Fibroblast of skin of left biceps (primary cell): ENCODE results near the gene GPR143.
"Not testable (repeated sequence)": the region's sequence is repeated elsewhere in the genome, so short reads cannot be mapped to it uniquely, and the experiment has no call there.

Source experiments
- DNase-seq, 2 experiments: peaks; one replicate each; pipeline ENCODE4 v3.0.0-alpha.2; 2013; ENCODE audit warnings: low read depth in 2 of 2

GPR143 gene

GRCh38 chrX:9765737-9766097 is at the start of gene GPR143:
Gene GPR143, minus strand, starts transcription at chrX:9765847. Its CDS starts 30 bp downstream, at chrX:9765817.
- no peak for DNase-seq

- DNase-seq: not testable (repeated sequence)
Measured at GRCh38 chrX:9811086-9811485, 45.4 kb upstream of the GPR143 start.

GRCh38 chrX:9809876-9810275 is 44.2 kb upstream of the GPR143 start:
- not testable (repeated sequence) for DNase-seq

GRCh38 chrX:9807355-9808182 is 41.9 kb upstream of the GPR143 start:
- no peak for DNase-seq

- DNase-seq: no peak
Measured at GRCh38 chrX:9805956-9806355, 40.3 kb upstream of the GPR143 start.

- DNase-seq: no peak
Measured at GRCh38 chrX:9804444-9804843, 38.8 kb upstream of the GPR143 start.

GRCh38 chrX:9802737-9803136 is 37.1 kb upstream of the GPR143 start:
- no peak for DNase-seq

- no peak for DNase-seq
Measured at GRCh38 chrX:9797384-9798360, 32.0 kb upstream of the GPR143 start.

GRCh38 chrX:9794495-9794894 is 28.8 kb upstream of the GPR143 start:
- DNase-seq: no peak

- DNase-seq: no peak
Measured at GRCh38 chrX:9790866-9791265, 25.2 kb upstream of the GPR143 start.

- DNase-seq: no peak
Measured at GRCh38 chrX:9789555-9789954, 23.9 kb upstream of the GPR143 start.

GRCh38 chrX:9788911-9789310 is 23.3 kb upstream of the GPR143 start:
- DNase-seq: no peak

GRCh38 chrX:9786798-9787635 is 21.4 kb upstream of the GPR143 start:
- DNase-seq: no peak

GRCh38 chrX:9785944-9786797 is 20.5 kb upstream of the GPR143 start, which contains the start of gene SHROOM2:
Gene SHROOM2, plus strand, starts transcription at chrX:9786429. Its CDS starts 117 bp downstream, at chrX:9786546.
- no peak for DNase-seq

- DNase-seq: no peak
Measured at GRCh38 chrX:9785254-9785943, 19.8 kb upstream of the GPR143 start.

GRCh38 chrX:9784332-9784731 is 18.7 kb upstream of the GPR143 start:
- no peak for DNase-seq

GRCh38 chrX:9781941-9782340 is 16.3 kb upstream of the GPR143 start:
- DNase-seq: no peak

GRCh38 chrX:9775930-9776329 is 10.3 kb upstream of the GPR143 start:
- DNase-seq: no peak

GRCh38 chrX:9772943-9773342 is 7.3 kb upstream of the GPR143 start:
- no peak for DNase-seq

GRCh38 chrX:9770319-9770718 is 4.7 kb upstream of the GPR143 start:
- no peak for DNase-seq
